Left lung (tissue), 10 donors: ENCODE measurements around the gene TRRAP. TPM values are rescaled to one million over a fixed set of nuclear protein-coding genes. Genes with fewer than 3 reads are reported as not detected.

Experiments used
- ATAC-seq: fragments of 200-7000 bp; cut with Tn5 transposase; one replicate; pipeline ENCODE4 v1.9.1; 2020; ENCODE audit warnings: moderate library complexity
- DNase-seq, 4 donors: peaks; one replicate each; pipeline ENCODE4 v3.0.0-alpha.2; 2013 to 2020
- H3K27ac ChIP-seq, 2 donors: fragments of 200-600 bp; sonication (generic) in 1 of 2; one replicate each; pipeline versions ENCODE4 v1.5.0 to v1.8.0; 2020 to 2021
- H3K27me3 ChIP-seq, 2 donors: fragments of 200-600 bp; sonication (generic) in 1 of 2; one replicate each; pipeline versions ENCODE4 v1.5.0 to v1.8.0; 2020 to 2021
- H3K36me3 ChIP-seq, 2 donors: fragments of 200-600 bp; sonication (generic) in 1 of 2; one replicate each; pipeline versions ENCODE4 v1.5.0 to v1.8.0; 2020 to 2021
- H3K4me1 ChIP-seq, 2 donors: fragments of 200-600 bp; one replicate each; pipeline ENCODE4 v1.8.0; 2021
- H3K4me3 ChIP-seq, 2 donors: fragments of 200-600 bp; sonication (generic) in 1 of 2; one replicate each; pipeline versions ENCODE4 v1.5.0 to v1.8.0; 2020 to 2021; ENCODE audit warnings: mild to moderate bottlenecking in 1 of 2
- H3K9me3 ChIP-seq, 2 donors: fragments of 200-600 bp; sonication (generic) in 1 of 2; one replicate each; pipeline versions ENCODE4 v1.5.0 to v1.8.0; 2020 to 2021
- CTCF ChIP-seq, 2 donors: fragments of 200-600 bp; sonication (generic) in 1 of 2; IDR thresholded peaks; one replicate each; pipeline versions ENCODE4 v1.5.0 to v1.8.0; 2021; ENCODE audit warnings: antibody characterized with exemption in 2 of 2
- intact Hi-C, 2 donors: fragments of 100-400 bp; cut with DNase I; formaldehyde crosslinking; loops; one replicate each; pipeline versions ENCODE4 v1.11.2 to v1.14.2; 2022
- polyA plus RNA-seq, 6 donors: library from polyadenylated mRNA; unstranded; fragments of 120-200 nt; gene quantifications; one replicate each; pipeline ENCODE4 v1.2.1, GENCODE V29; 2013; ENCODE audit not compliant: insufficient read length in 6 of 6
- total RNA-seq, 2 donors: library from RNA; stranded (reverse); fragmentation: NEBNext Ultra II Directional; extraction: Animal tissue kit (Norgen Biotek cat#: 25700); gene quantifications; one replicate each; pipeline ENCODE4 v1.2.1, GENCODE V29; 2021
- donor health status: DM: no; HTN: yes; CAD: no.
- donor health status: DM: no; HTN: no; CAD: no.

Gene TRRAP
- total and polyA plus RNA-seq, 8 donors, result 32.5 to 40.5 (median 38.2) TPM

GRCh38 chr7:98949336-98950044 lies 71.2 kb downstream of the TRRAP start:
- no peak overlapping the region for H3K27ac ChIP-seq
- H3K4me1 ChIP-seq, result no peaks in the 10 kb centered on the region
- peaks cover 0 to 96% of the 10 kb centered on the region in 2 donors for H3K36me3 ChIP-seq
- no peak overlapping the region for H3K4me3 ChIP-seq
- intact Hi-C loops, result no loop called here
- ATAC-seq, result no peak
- no peaks in the 10 kb centered on the region for H3K27me3 ChIP-seq
- H3K9me3 ChIP-seq, result no peaks in the 10 kb centered on the region
- TF ChIP-seq CTCF (IDR thresholded peaks at IDR 0.05), result no peak
- DNase-seq, result no peak

GRCh38 chr7:98955992-98956391 lies 77.7 kb downstream of the TRRAP start:
- no peak for ATAC-seq
- H3K27me3 ChIP-seq, result no peaks in the 10 kb centered on the region
- H3K9me3 ChIP-seq, result no peaks in the 10 kb centered on the region
- no peak for DNase-seq
- TF ChIP-seq CTCF (IDR thresholded peaks at IDR 0.05), result no peak
- peaks cover 0 to 100% of the 10 kb centered on the region in 2 donors for H3K36me3 ChIP-seq
- no peak overlapping the region for H3K4me3 ChIP-seq
- intact Hi-C loops, result no loop called here
- H3K4me1 ChIP-seq, result no peaks in the 10 kb centered on the region
- H3K27ac ChIP-seq, result no peak overlapping the region

- Histone ChIP-seq H3K4me3 (no peak overlapping the region), H3K9me3 (no peaks in the 10 kb centered on the region), H3K27ac (no peak overlapping the region), H3K36me3 (peaks cover 0 to 100% of the 10 kb centered on the region in 2 donors), H3K4me1 (no peaks in the 10 kb centered on the region), H3K27me3 (no peaks in the 10 kb centered on the region)
- intact Hi-C loops, result no loop called here
- ATAC-seq, result no peak
- no peak for TF ChIP-seq CTCF (IDR thresholded peaks at IDR 0.05)
- DNase-seq, result no peak
These were observed 78.1 kb downstream of the TRRAP start for GRCh38 chr7:98956469-98956868.

- DNase-seq (no peak), ATAC-seq (no peak)
- H3K27me3 ChIP-seq, result no peaks in the 10 kb centered on the region
- H3K4me1 ChIP-seq, result no peaks in the 10 kb centered on the region
- no peak overlapping the region for H3K27ac ChIP-seq
- no peak for TF ChIP-seq CTCF (IDR thresholded peaks at IDR 0.05)
- no peaks in the 10 kb centered on the region for H3K9me3 ChIP-seq
- no peak overlapping the region for H3K4me3 ChIP-seq
- intact Hi-C loops, result no loop called here
- H3K36me3 ChIP-seq, result peaks cover 0 to 100% of the 10 kb centered on the region in 2 donors
These were observed 78.6 kb downstream of the TRRAP start for GRCh38 chr7:98956937-98957336.

- Histone ChIP-seq H3K4me1 (no peaks in the 10 kb centered on the region), H3K36me3 (peaks cover 0 to 100% of the 10 kb centered on the region in 2 donors), H3K27me3 (no peaks in the 10 kb centered on the region), H3K27ac (no peak overlapping the region), H3K4me3 (no peak overlapping the region), H3K9me3 (no peaks in the 10 kb centered on the region)
- intact Hi-C loops, result no loop called here
- ATAC-seq, result no peak
- TF ChIP-seq CTCF (IDR thresholded peaks at IDR 0.05), result no peak
- no peak for DNase-seq
These were observed 79.4 kb downstream of the TRRAP start for GRCh38 chr7:98957766-98958165.
